Globus pallidus (tissue), 1 donor: ENCODE data around the gene BMPER.

ENCODE experiments used
- DNase-seq: peaks from one replicate; pipeline ENCODE4 v3.0.0-alpha.2; 2015; ENCODE audit warnings: low spot score

Gene BMPER

GRCh38 chr7:33905389-33906032, at the start of gene BMPER:
Gene BMPER, plus strand, starts transcription at chr7:33905539. Its CDS starts 75 bp downstream, at chr7:33905614.
- peak; percentile 8 for DNase-seq

- no peak for DNase-seq
Measured at GRCh38 chr7:33861947-33862346, 43.4 kb upstream of the BMPER start.

GRCh38 chr7:33862946-33863814, 42.2 kb upstream of the BMPER start:
- DNase-seq = peak; percentile 38

- DNase-seq = no peak
Measured at GRCh38 chr7:33868166-33868565, 37.2 kb upstream of the BMPER start.

- no peak for DNase-seq
Measured at GRCh38 chr7:33869176-33869575, 36.2 kb upstream of the BMPER start.

GRCh38 chr7:33870120-33870519, 35.2 kb upstream of the BMPER start:
- DNase-seq = no peak

- no peak for DNase-seq
Measured at GRCh38 chr7:33872870-33873269, 32.5 kb upstream of the BMPER start.

GRCh38 chr7:33873518-33873917, 31.8 kb upstream of the BMPER start:
- no peak for DNase-seq

GRCh38 chr7:33873981-33874750, 31.2 kb upstream of the BMPER start:
- DNase-seq = no peak

GRCh38 chr7:33874943-33875342, 30.4 kb upstream of the BMPER start:
- DNase-seq = no peak

- no peak for DNase-seq
Measured at GRCh38 chr7:33876596-33877274, 28.6 kb upstream of the BMPER start.

- no peak for DNase-seq
Measured at GRCh38 chr7:33880787-33881186, 24.6 kb upstream of the BMPER start.

GRCh38 chr7:33881316-33881715, 24.0 kb upstream of the BMPER start:
- DNase-seq = no peak

- DNase-seq = no peak
Measured at GRCh38 chr7:33882040-33882837, 23.1 kb upstream of the BMPER start.

GRCh38 chr7:33882950-33883670, 22.2 kb upstream of the BMPER start:
- DNase-seq = no peak

- no peak for DNase-seq
Measured at GRCh38 chr7:33883671-33883965, 21.7 kb upstream of the BMPER start.

- DNase-seq = no peak
Measured at GRCh38 chr7:33885290-33886148, 19.8 kb upstream of the BMPER start.

- DNase-seq = no peak
Measured at GRCh38 chr7:33886149-33886623, 19.2 kb upstream of the BMPER start.

GRCh38 chr7:33887266-33887975, 17.9 kb upstream of the BMPER start:
- no peak for DNase-seq
